WTC11 (cell line): ENCODE data around the gene GPAT2.
"Not testable (repeated sequence)": the region's sequence is repeated elsewhere in the genome, so short reads cannot be mapped to it uniquely, and the experiment has no call there.

Experiments
- ATF3 ChIP-seq: sonication (generic); formaldehyde crosslinking; conservative IDR thresholded peaks from 2 replicates; pipeline ENCODE4 v1.8.1; 2022; ENCODE audit warnings: mild to moderate bottlenecking, missing genetic modification reagents
- CTCF ChIP-seq: fragments of 200-600 bp; IDR thresholded peaks from 2 replicates; pipeline ENCODE4 v1.8.0; 2022; ENCODE audit warnings: antibody characterized with exemption
- ELF4 ChIP-seq: sonication (generic); formaldehyde crosslinking; IDR thresholded peaks from 2 replicates; pipeline ENCODE4 v1.8.1; 2022; ENCODE audit warnings: low read depth, mild to moderate bottlenecking, moderate library complexity, missing genetic modification reagents
- USF1 ChIP-seq: sonication (generic); formaldehyde crosslinking; IDR thresholded peaks from 2 replicates; pipeline ENCODE4 v1.8.0; 2022; ENCODE audit warnings: mild to moderate bottlenecking, missing genetic modification reagents

- TF ChIP-seq USF1; ELF4 (CRISPR knock-in tag); CTCF; ATF3 (CRISPR knock-in tag): not testable (repeated sequence)
Observed at GRCh38 chr2:96035554-96035953, 838 bp upstream of the GPAT2 start.
